GF-D8 (cell line): ENCODE measurements around the gene GRID2IP.

Experiments
- DNase-seq: peaks from one replicate; lab custom pipeline; 2025; lab: John Stamatoyannopoulos, UW

The GRID2IP gene

GRCh38 chr7:6447581-6448199, 103.6 kb downstream of the GRID2IP start, which contains the start of gene DAGLB:
Gene DAGLB, minus strand, starts transcription at chr7:6447954. Its CDS starts 112 bp downstream, at chr7:6447842.
- peak; percentile 82 for DNase-seq
